ENCODE measurements around the gene KRT33A. TPM values are rescaled to one million over a fixed set of nuclear protein-coding genes. Genes with fewer than 3 reads are reported as not detected.

The KRT33A gene
- total RNA-seq, 2 experiments from 2014 or later, result not detected

DNA sequence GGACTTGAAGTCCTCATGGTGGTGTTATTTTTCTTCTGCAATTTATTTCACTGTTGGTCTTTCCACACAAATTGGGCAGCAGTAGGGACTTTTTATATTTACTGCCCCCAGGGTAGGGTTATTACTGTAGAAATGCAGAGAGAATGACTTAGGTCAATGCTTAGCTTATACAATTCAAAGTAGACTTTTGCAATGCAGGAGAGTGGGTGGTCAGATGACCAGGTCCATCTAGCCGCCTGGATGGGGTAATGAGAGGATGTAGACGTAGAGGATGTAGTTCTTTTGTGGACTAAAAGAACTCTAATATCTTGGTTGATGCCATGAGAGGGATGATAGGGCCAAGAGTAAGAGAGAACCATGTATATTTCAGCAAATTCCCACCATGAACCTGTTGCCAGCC is 32.4 kb downstream of the KRT33A start:
- peaks cover 3% of the 10 kb centered on the region for H3K36me3 Mint-ChIP-seq
- POLR2A ChIA-PET, result no interaction called here
- no peak overlapping the region for H3K27ac Mint-ChIP-seq
- DNase-seq, result no peak
- H3K4me3 Mint-ChIP-seq, result no peak overlapping the region
- ATAC-seq (ENCODE audit: low read depth), result no peak
- peaks cover 2% of the 10 kb centered on the region for H3K27me3 Mint-ChIP-seq
- peaks cover 4% of the 10 kb centered on the region for H3K9me3 Mint-ChIP-seq
- no peaks in the 10 kb centered on the region for H3K4me1 Mint-ChIP-seq

DNA sequence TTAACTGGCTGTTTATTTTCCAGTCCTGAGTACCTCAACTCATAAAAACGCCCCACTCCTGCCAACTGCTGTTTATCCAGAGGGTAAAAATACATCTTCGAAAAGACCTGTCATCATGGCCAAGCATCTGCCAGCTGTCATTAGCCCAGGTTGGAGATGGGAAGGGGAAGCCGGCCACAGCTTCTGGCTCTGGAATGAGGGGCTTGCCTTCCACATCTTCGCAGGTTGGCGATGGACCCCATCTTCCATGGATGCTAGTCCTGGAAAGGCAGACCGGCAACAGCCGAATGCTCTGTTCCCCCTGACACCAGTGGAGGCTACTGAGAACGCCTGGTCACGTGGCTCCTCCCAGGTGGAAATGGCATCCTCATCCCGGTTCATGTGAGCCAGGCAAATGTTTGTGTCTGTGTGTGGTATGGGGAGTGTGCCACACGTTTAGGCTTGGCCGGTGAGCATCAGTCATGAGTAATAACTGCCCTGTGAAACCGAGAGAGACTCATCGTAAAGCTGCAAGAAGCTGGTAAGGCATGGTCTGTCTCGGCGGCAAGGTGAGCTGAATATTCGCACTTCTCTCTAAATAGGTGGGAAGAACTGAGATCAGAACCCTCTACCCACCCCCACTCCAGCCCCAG is 34.7 kb downstream of the KRT33A start:
- H3K4me3 Mint-ChIP-seq, result no peak overlapping the region
- no peak overlapping the region for H3K27ac Mint-ChIP-seq
- peaks cover 3% of the 10 kb centered on the region for H3K36me3 Mint-ChIP-seq
- no peak for ATAC-seq (ENCODE audit: low read depth)
- POLR2A ChIA-PET, result no interaction called here
- H3K4me1 Mint-ChIP-seq, result peaks cover 3% of the 10 kb centered on the region
- H3K9me3 Mint-ChIP-seq, result peaks cover 4% of the 10 kb centered on the region
- H3K27me3 Mint-ChIP-seq, result peaks cover 2% of the 10 kb centered on the region
- DNase-seq, result no peak

DNA sequence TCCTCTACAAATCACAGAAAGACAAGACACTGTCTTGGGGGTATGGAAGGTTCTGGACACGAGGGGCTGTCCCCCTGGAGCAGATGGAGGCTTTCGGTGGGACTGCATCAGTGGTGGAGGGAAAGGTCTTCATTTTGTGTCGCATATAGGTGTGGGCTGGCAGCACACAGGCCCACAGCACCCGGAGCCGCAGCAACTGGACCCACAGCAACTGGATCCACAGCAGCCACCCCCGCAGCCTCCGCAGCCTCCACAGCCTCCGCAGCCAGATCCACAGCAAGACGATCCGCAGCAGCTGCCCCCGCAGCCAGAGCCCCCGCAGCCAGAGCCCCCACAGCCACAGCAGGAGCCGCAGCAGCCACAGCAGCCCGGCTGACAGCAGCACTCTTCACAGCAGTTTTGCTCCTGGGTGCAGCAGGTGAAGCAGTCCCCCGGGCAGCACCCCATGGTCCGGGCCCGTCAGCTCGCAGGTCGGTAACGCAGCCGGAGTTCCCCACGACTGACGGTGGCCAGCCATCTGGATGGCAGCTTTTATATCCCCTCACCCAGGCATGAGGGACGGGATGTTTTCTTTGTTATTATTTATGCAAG is 35.3 kb downstream of the KRT33A start, which contains the start of gene KRTAP17-1:
TSS of gene KRTAP17-1 (minus strand) at position 507 of the 591 bp plus-strand sequence. CDS start at position 447, 60 bp downstream.
- Mint-ChIP-seq H3K27me3 (peaks cover 2% of the 10 kb centered on the region), H3K27ac (no peak within 1 kb of the TSS), H3K36me3 (peaks cover 3% of the 10 kb centered on the region), H3K9me3 (peaks cover 2% of the 10 kb centered on the region), H3K4me1 (peaks cover 5% of the 10 kb centered on the region), H3K4me3 (no peak within 1 kb of the TSS)
- no peak for DNase-seq
- ATAC-seq (ENCODE audit: low read depth), result no peak
- POLR2A ChIA-PET, result no interaction called here

DNA sequence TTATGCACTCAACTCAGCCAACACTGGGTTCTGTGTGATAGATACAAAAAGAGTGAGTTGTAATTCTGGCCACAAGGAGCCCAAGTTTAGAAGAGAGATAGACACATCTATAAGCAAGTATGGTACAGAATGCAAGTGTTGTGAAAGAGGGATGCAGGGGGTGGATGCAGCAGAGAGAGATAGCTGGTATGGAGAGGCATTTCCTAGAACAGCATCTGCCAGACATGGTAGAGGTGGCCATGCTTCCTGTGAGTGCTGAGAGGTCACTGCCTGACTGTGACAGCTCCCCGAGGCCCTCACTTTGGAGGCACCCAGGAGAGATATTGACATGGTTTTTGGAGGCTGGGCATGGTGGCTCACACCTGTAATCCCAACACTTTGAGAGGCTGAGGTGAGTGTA is 39.5 kb downstream of the KRT33A start:
- Mint-ChIP-seq H3K27ac (no peak overlapping the region), H3K4me1 (peaks cover 26% of the 10 kb centered on the region), H3K27me3 (peaks cover 2% of the 10 kb centered on the region), H3K9me3 (no peaks in the 10 kb centered on the region), H3K36me3 (no peaks in the 10 kb centered on the region), H3K4me3 (no peak overlapping the region)
- POLR2A ChIA-PET, result no interaction called here
- peak; percentile 21 for ATAC-seq (ENCODE audit: low read depth)
- DNase-seq, result no peak

DNA sequence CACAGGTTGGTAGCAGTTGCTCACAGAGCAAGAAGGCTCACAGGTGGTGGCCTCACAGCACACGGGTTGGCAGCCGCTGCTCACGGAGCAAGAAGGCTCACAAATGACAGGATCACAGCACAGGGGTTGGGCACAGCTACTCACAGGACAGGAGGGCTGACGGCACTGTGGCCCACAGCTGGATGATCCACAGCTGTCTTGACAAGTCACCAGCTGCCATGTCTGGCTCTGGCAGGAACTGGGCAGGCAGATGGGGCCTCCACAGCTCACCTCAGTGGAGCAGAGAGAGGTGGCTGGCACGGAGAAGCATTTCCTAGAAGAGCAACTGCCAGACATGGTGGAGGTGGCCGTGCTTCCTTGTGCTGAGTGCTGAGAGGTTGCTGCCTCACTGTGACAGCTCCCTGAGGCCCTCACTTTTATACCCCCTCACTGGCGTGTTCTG is 41.7 kb downstream of the KRT33A start, which contains the start of gene KRTAP16-1:
TSS of gene KRTAP16-1 (minus strand) at position 392 of the 442 bp plus-strand sequence. CDS start at position 336, 56 bp downstream.
- DNase-seq (peak; percentile 45), ATAC-seq (ENCODE audit: low read depth) (peak; percentile 62)
- H3K9me3 Mint-ChIP-seq, result no peaks in the 10 kb centered on the region
- H3K36me3 Mint-ChIP-seq, result no peaks in the 10 kb centered on the region
- POLR2A ChIA-PET, result no interaction called here
- H3K4me3 Mint-ChIP-seq, result peak within 1 kb of the TSS; percentile 57
- peak within 1 kb of the TSS; percentile 78 for H3K27ac Mint-ChIP-seq
- peaks cover 26% of the 10 kb centered on the region for H3K4me1 Mint-ChIP-seq
- H3K27me3 Mint-ChIP-seq, result peaks cover 2% of the 10 kb centered on the region

DNA sequence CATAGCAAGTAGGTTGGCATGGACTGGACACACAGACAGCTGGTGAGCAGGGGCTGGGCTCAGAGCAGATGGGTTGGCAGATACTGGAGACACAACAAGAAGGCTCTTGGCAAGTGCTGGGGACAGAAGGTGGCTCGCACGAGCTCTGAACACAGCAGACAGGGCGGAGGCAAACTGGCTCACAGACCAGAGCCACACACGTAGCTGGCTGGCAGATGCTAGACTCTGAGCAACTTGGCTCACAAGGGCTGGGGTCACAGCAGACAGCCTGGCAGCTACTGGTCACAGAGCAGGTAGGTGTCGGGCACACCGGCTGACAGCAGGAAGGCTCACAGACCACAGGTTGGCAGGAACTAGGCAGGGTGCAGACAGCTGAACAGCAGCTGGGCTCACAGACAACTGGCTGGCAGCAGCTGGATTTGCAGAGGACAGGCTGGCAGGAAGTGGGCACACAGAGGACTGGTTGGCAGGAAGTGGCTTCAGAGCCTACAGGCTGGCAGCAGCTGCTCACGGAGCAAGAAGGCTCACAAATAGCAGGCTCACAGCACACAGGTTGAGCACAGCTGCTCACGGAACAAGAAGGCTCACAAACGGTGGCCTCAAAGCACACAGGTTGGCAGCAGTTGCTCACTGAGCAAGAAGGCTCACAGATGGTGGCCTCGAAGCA is 42.2 kb downstream of the KRT33A start:
- peak; percentile 52 for DNase-seq
- Mint-ChIP-seq H3K4me1 (peaks cover 26% of the 10 kb centered on the region), H3K36me3 (no peaks in the 10 kb centered on the region), H3K9me3 (no peaks in the 10 kb centered on the region), H3K27ac (peak overlapping the region; percentile 78), H3K27me3 (peaks cover 2% of the 10 kb centered on the region), H3K4me3 (peak overlapping the region; percentile 57)
- peak; percentile 72 for ATAC-seq (ENCODE audit: low read depth)
- POLR2A ChIA-PET, result no interaction called here

DNA sequence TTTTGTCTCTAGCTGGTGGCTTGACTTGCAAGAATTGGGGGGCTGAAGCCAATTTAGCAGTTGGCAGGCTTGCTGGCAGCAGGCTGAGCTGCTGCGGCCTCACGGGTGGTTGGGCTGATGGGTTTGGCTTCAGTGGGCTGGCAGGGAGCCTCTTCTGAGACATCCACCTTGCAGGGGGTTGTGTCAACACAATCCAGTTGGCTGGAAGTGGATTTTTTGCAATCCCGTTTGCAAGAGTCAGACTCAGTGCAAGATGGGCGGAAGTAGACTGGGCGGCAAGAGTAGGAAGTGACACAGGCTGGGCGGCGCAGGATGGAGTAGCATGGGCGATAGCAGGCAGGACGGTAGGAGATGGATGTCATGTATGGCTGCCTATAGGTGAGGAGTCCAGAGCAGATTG is 43.0 kb downstream of the KRT33A start:
- H3K4me3 Mint-ChIP-seq, result no peak overlapping the region
- peaks cover 26% of the 10 kb centered on the region for H3K4me1 Mint-ChIP-seq
- no peaks in the 10 kb centered on the region for H3K9me3 Mint-ChIP-seq
- H3K36me3 Mint-ChIP-seq, result no peaks in the 10 kb centered on the region
- POLR2A ChIA-PET, result no interaction called here
- DNase-seq (no peak), ATAC-seq (ENCODE audit: low read depth) (no peak)
- peak overlapping the region; percentile 78 for H3K27ac Mint-ChIP-seq
- H3K27me3 Mint-ChIP-seq, result peaks cover 2% of the 10 kb centered on the region

DNA sequence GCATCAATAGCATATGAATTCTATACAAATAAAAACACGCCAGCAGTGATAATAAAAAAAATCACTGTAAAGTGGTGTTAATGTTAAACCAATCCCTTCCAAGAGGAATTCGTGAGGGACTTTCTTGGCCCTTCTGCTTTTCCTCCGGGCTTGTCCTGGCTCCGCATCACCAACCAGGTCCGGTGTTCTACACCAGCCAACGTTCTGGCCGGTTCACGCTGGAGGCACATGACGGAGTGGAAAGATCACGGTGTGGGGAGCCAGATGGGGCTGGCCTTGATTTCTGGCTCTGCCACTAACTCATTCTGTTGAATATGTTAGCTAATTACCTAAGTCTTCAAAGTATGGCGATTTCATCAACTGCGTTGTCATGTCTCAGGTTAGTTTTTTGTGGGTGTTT is 46.5 kb downstream of the KRT33A start:
- Mint-ChIP-seq H3K27me3 (no peaks in the 10 kb centered on the region), H3K4me3 (no peak overlapping the region), H3K36me3 (no peaks in the 10 kb centered on the region), H3K9me3 (peaks cover 4% of the 10 kb centered on the region), H3K27ac (no peak overlapping the region), H3K4me1 (peaks cover 21% of the 10 kb centered on the region)
- POLR2A ChIA-PET, result no interaction called here
- ATAC-seq (ENCODE audit: low read depth), result no peak
- no peak for DNase-seq

DNA sequence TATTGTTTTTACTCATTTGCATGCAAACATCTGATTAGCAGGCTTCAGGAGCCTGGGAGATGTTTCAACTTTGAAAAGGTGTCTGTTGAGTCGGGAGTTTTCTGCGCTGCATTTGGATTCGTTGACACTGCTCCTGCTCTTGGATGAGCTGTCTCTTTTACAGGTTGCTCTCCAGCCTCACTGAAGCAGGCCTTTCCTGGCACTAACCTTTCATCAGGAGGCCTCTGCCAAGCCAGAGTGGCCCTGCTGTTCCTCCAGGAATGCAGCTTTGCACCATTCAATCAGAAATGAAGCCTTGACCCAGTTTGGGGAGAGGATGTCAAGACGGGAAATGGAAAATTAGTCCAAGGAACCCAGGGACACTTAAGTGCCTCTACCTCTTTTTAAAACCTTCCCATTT is 47.6 kb downstream of the KRT33A start:
- Mint-ChIP-seq H3K4me3 (no peak overlapping the region), H3K27ac (no peak overlapping the region), H3K4me1 (peaks cover 10% of the 10 kb centered on the region), H3K9me3 (peaks cover 4% of the 10 kb centered on the region), H3K27me3 (no peaks in the 10 kb centered on the region), H3K36me3 (no peaks in the 10 kb centered on the region)
- ATAC-seq (ENCODE audit: low read depth) (no peak), DNase-seq (no peak)
- POLR2A ChIA-PET, result no interaction called here

DNA sequence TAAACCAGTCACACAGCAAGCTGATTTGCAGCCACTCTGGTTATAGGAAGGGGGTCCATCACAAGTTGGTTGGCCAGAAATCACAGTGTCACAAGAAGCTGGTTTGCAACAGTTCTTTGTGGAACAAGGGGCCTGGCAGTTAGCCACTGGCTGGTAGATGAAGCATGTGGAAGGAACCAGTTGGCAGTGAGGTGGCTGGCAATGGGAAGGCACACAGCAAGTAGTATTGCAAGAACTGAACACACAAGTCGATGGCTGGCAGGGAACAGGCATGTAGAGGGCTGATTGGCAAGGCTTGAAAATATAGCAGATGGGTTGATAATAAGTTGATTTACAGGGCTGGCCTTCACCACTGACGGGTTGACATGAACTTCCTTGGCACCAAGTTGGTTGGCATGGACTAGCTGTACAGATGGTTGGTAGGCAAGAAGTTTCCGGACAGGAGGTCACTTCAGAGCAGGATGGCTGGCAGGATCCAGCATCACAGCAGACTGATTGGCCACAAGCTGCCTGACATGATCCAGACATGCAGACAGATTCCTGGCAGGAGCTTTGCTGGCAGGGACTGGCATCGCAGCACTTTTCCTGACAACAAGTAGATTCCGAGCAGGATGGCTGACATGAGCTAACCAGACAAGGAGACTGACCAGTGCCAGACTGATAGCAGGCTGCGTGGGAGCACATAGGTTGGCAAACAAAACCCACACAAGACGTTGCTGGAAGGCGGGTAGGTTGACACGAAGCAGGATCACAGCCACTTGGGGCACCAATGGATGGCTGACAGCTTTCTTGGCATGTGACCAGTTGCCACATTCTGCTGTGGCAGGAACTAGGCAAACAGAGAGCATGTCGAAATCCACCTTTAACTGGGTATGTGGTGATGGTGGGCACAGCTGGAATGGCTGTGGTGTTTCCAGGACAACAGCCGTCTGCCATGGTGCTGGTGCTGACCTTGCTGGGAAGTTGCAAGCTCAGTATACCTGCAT is 48.4 kb downstream of the KRT33A start, which contains the start of gene KRTAP29-1:
TSS of gene KRTAP29-1 (minus strand) at position 936 of the 986 bp plus-strand sequence. CDS start at position 936, 0 bp downstream.
- ATAC-seq (ENCODE audit: low read depth), result no peak
- POLR2A ChIA-PET, result no interaction called here
- DNase-seq, result no peak
- Mint-ChIP-seq H3K4me1 (peaks cover 6% of the 10 kb centered on the region), H3K27ac (no peak within 1 kb of the TSS), H3K36me3 (no peaks in the 10 kb centered on the region), H3K27me3 (no peaks in the 10 kb centered on the region), H3K4me3 (no peak within 1 kb of the TSS), H3K9me3 (peaks cover 4% of the 10 kb centered on the region)

DNA sequence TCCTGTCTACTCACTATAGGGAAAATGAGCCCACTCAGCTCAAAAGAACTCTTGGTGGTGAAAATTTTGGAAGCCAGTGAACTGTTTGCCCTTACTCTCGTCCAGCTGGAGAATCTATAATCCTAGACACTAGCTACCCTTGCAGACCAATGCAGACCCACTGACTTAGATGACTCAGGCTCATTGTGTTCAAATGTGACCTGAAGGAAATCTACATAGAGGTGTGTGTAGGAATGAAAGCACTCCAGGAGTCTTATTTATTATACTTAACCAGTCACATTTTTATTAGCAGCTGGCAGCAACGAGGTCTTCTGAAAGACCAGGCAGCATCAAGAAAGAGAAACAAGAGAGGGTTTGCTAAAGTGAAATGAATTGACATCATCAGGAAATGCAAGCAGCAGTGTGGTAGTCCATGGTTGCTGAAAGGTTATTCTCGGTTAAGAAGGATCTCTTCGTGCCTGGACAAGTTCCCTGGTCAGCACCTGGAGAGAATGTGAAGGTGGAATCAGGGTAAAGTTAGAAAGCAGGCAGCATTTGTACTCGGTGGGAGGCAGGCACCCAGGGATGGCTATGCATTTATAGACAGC is 49.3 kb downstream of the KRT33A start:
- DNase-seq (no peak), ATAC-seq (ENCODE audit: low read depth) (no peak)
- POLR2A ChIA-PET, result no interaction called here
- peaks cover 4% of the 10 kb centered on the region for H3K9me3 Mint-ChIP-seq
- no peaks in the 10 kb centered on the region for H3K27me3 Mint-ChIP-seq
- no peak overlapping the region for H3K4me3 Mint-ChIP-seq
- no peaks in the 10 kb centered on the region for H3K36me3 Mint-ChIP-seq
- H3K4me1 Mint-ChIP-seq, result peaks cover 6% of the 10 kb centered on the region
- H3K27ac Mint-ChIP-seq, result no peak overlapping the region

DNA sequence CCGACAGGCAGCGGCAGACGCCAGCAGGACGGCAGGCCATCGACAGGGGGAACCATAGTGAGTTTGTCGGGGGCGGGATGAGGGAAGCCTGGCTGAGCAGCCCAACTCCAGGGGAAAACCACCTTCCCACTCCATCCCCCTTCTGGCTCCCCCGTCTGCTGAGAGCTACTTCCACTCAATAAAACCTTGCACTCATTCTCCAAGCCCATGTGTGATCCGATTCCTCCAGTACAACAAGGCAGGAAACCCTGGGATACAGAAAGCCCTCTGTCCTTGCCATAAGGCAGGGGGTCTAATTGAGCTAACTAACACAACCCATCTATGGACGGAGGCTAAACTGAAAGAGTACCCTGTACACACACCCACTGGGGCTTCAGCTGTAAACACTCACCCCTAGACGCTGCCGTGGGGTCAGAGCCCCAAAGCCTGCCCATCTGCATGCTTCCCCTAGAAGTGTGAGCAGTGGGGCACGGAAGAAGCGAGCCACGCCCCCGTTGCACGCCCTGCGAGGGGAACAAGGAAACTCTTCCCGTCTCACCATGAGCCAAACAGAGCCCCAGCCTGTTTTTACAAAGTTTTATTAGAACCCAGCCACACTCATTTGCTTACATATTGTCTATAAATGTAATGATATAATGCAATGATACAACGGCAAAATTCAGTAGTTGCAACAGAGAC is 52.0 kb downstream of the KRT33A start:
- POLR2A ChIA-PET, result no interaction called here
- H3K27ac Mint-ChIP-seq, result no peak overlapping the region

More for the DNA sequence above, 52.0 kb downstream of the KRT33A start:
- no peak overlapping the region for H3K4me3 Mint-ChIP-seq
- peaks cover 6% of the 10 kb centered on the region for H3K4me1 Mint-ChIP-seq
- no peaks in the 10 kb centered on the region for H3K36me3 Mint-ChIP-seq
- no peaks in the 10 kb centered on the region for H3K27me3 Mint-ChIP-seq
- peaks cover 4% of the 10 kb centered on the region for H3K9me3 Mint-ChIP-seq
- ATAC-seq (ENCODE audit: low read depth), result no peak
- DNase-seq, result no peak

Data from activated naive CD8-positive, alpha-beta T cell treated with anti-CD3 and anti-CD28 coated beads, Interleukin-2, amount 10 ng/mL, durations not matched to agents 7 days and 5 days (primary cell).